Measurements from ENCODE around the gene LRMDA. TPM values are rescaled to one million over a fixed set of nuclear protein-coding genes. Genes with fewer than 3 reads are reported as not detected.

Gene LRMDA
- total RNA-seq, 1 experiment from 2014 or later: not detected

DNA sequence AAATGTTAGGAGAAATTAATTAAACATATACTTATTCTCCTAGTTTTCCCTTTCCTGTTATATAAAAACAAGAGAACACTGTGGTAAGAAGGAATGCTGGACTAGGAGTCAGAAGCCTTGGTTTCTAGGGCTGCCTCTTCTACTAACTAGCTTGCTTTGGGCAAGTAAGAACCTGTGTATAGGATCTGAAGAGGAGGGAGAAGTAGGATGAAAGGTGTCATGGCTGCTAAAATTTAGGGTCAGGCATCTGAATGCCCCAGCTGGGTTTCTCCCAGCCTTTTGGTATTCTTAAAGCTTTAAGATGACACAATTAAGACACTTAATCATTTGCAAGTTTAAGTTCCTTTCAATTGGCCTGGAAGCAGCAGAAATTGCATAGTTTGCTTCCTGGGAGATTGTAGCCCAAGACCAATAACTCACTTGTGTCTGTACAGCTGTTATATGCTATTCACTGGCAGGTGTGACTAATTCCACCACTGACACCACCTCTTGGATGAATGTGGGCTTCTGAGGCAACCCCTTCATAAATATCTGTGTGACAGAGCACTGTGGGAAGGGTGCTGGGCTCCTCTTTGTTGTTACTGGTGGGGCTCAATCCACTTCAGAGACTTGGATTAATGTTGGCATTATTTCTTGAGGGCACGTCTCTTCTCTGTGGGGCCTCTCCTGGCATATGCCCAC, 137.2 kb downstream of the LRMDA start:
- intact Hi-C loops (cut with micrococcal nuclease; ENCODE audit: unreplicated experiment): no loop called here
- BruUV-seq (replicated peaks): no TSS peak
- DNase-seq (ENCODE audit: low spot score): no peak
- Histone ChIP-seq H3K27ac (ENCODE audit: low read depth, low read length, poor library complexity, severe bottlenecking) (no peak overlapping the region), H3K27me3 (replicated peaks; ENCODE audit: insufficient read depth, low read depth, low read length, poor library complexity) (no peaks in the 10 kb centered on the region), H3K9me3 (ENCODE audit: low read depth, low read length, poor library complexity, severe bottlenecking) (peaks cover 12% of the 10 kb centered on the region), H3K4me1 (ENCODE audit: insufficient read depth, low read length, poor library complexity, severe bottlenecking) (no peaks in the 10 kb centered on the region), H3K36me3 (ENCODE audit: insufficient read depth, low read length, poor library complexity, severe bottlenecking) (no peaks in the 10 kb centered on the region), H3K4me3 (ENCODE audit: low read depth, low read length, poor library complexity, severe bottlenecking) (no peak overlapping the region)
- TF ChIP-seq EZH2 (IDR thresholded peaks at IDR 0.05; ENCODE audit: borderline replicate concordance, low read depth, low read length, poor library complexity, severe bottlenecking) (no peak), CTCF (conservative IDR thresholded peaks at IDR 0.05; ENCODE audit: low read depth, low read length) (no peak)
- ChIA-PET CTCF (no interaction called here), POLR2A (ENCODE audit: low non-redundant PET) (no interaction called here)

GRCh38 chr10:75569506-75569905, 138.1 kb downstream of the LRMDA start:
- CTCF ChIA-PET: no interaction called here
- BruUV-seq (replicated peaks): no TSS peak

GRCh38 chr10:75572478-75572877, 141.1 kb downstream of the LRMDA start:
- Histone ChIP-seq H3K27me3 (replicated peaks; ENCODE audit: insufficient read depth, low read depth, low read length, poor library complexity) (no peaks in the 10 kb centered on the region), H3K4me1 (ENCODE audit: insufficient read depth, low read length, poor library complexity, severe bottlenecking) (no peaks in the 10 kb centered on the region), H3K9me3 (ENCODE audit: low read depth, low read length, poor library complexity, severe bottlenecking) (peaks cover 13% of the 10 kb centered on the region), H3K4me3 (ENCODE audit: low read depth, low read length, poor library complexity, severe bottlenecking) (no peak overlapping the region), H3K27ac (ENCODE audit: low read depth, low read length, poor library complexity, severe bottlenecking) (no peak overlapping the region), H3K36me3 (ENCODE audit: insufficient read depth, low read length, poor library complexity, severe bottlenecking) (no peaks in the 10 kb centered on the region)
- TF ChIP-seq EZH2 (IDR thresholded peaks at IDR 0.05; ENCODE audit: borderline replicate concordance, low read depth, low read length, poor library complexity, severe bottlenecking) (no peak), CTCF (conservative IDR thresholded peaks at IDR 0.05; ENCODE audit: low read depth, low read length) (no peak)
- CTCF ChIA-PET: no interaction called here
- no peak for DNase-seq (ENCODE audit: low spot score)
- POLR2A ChIA-PET (ENCODE audit: low non-redundant PET): no interaction called here
- BruUV-seq (replicated peaks): no TSS peak
- intact Hi-C loops (cut with micrococcal nuclease; ENCODE audit: unreplicated experiment): no loop called here

More at GRCh38 chr10:75569506-75569905, 138.1 kb downstream of the LRMDA start:
- H3K27me3 ChIP-seq (replicated peaks; ENCODE audit: insufficient read depth, low read depth, low read length, poor library complexity): no peaks in the 10 kb centered on the region
- H3K4me1 ChIP-seq (ENCODE audit: insufficient read depth, low read length, poor library complexity, severe bottlenecking): no peaks in the 10 kb centered on the region
- POLR2A ChIA-PET (ENCODE audit: low non-redundant PET): no interaction called here
- H3K36me3 ChIP-seq (ENCODE audit: insufficient read depth, low read length, poor library complexity, severe bottlenecking): no peaks in the 10 kb centered on the region
- peaks cover 13% of the 10 kb centered on the region for H3K9me3 ChIP-seq (ENCODE audit: low read depth, low read length, poor library complexity, severe bottlenecking)
- intact Hi-C loops (cut with micrococcal nuclease; ENCODE audit: unreplicated experiment): no loop called here
- DNase-seq (ENCODE audit: low spot score): no peak
- H3K27ac ChIP-seq (ENCODE audit: low read depth, low read length, poor library complexity, severe bottlenecking): no peak overlapping the region
- no peak overlapping the region for H3K4me3 ChIP-seq (ENCODE audit: low read depth, low read length, poor library complexity, severe bottlenecking)
- no peak for TF ChIP-seq CTCF (conservative IDR thresholded peaks at IDR 0.05; ENCODE audit: low read depth, low read length)
- no peak for TF ChIP-seq EZH2 (IDR thresholded peaks at IDR 0.05; ENCODE audit: borderline replicate concordance, low read depth, low read length, poor library complexity, severe bottlenecking)
